Upper lobe of right lung (tissue), 1 donor: ENCODE results near the gene CABYR. TPM values are rescaled to one million over a fixed set of nuclear protein-coding genes. Genes with fewer than 3 reads are reported as not detected.

Experiments
- ATAC-seq: fragments of 200-7000 bp; cut with Tn5 transposase; one replicate; pipeline ENCODE4 v1.9.1; 2020; ENCODE audit warnings: mild to moderate bottlenecking, moderate library complexity
- DNase-seq: peaks from one replicate; pipeline ENCODE4 v3.0.0-alpha.2; 2020
- H3K27ac ChIP-seq: fragments of 200-600 bp; one replicate; pipeline ENCODE4 v1.8.0; 2022
- H3K27me3 ChIP-seq: fragments of 200-600 bp; one replicate; pipeline ENCODE4 v1.8.0; 2022; ENCODE audit warnings: mild to moderate bottlenecking
- H3K36me3 ChIP-seq: fragments of 200-600 bp; one replicate; pipeline ENCODE4 v1.8.0; 2022
- H3K4me1 ChIP-seq: fragments of 200-600 bp; one replicate; pipeline ENCODE4 v1.8.0; 2022
- H3K4me3 ChIP-seq: fragments of 200-600 bp; one replicate; pipeline ENCODE4 v1.8.0; 2022; ENCODE audit warnings: mild to moderate bottlenecking
- H3K9me3 ChIP-seq: fragments of 200-600 bp; one replicate; pipeline ENCODE4 v1.8.0; 2022
- CTCF ChIP-seq: fragments of 200-600 bp; IDR thresholded peaks from one replicate; pipeline ENCODE4 v1.8.0; 2022; ENCODE audit warnings: antibody characterized with exemption
- intact Hi-C: fragments of 100-400 bp; cut with DNase I; formaldehyde crosslinking; loops from one replicate; pipeline ENCODE4 v1.11.0; 2022
- total RNA-seq: library from RNA; stranded (reverse); fragmentation: NEBNext Ultra II Directional; extraction: Animal tissue kit (Norgen Biotek cat#: 25700); gene quantifications from one replicate; pipeline ENCODE4 v1.2.1, GENCODE V29; 2021
- donor health status: DM: no; HTN: yes; CAD: no; lungs with severe emphysema.

CABYR gene
- total RNA-seq, 1 donor from 2014 or later = 1.1 TPM

DNA sequence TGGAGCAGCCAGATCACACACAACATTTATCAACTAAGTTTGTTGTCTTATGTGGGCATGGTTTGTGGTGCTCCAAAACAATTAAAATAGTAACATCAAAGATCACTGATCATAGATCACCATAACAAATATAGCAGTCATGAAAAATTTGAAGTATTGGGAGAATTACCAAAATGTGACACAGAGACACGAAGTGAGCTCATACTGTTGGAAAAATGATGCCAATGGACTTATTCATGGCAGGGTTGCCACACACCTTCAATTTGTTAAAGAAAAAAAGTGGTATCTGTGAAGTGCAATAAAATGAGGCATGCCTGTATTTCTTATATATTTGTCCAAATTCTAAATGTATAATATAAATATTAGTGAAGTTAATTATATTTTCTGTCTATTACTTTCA lies 42.9 kb upstream of the CABYR start:
- Histone ChIP-seq H3K4me1 (no peaks in the 10 kb centered on the region), H3K27me3 (no peaks in the 10 kb centered on the region), H3K4me3 (no peak overlapping the region), H3K36me3 (no peaks in the 10 kb centered on the region), H3K9me3 (no peaks in the 10 kb centered on the region), H3K27ac (no peak overlapping the region)
- intact Hi-C loops = no loop called here
- TF ChIP-seq CTCF = no peak
- DNase-seq (no peak), ATAC-seq (no peak)

DNA sequence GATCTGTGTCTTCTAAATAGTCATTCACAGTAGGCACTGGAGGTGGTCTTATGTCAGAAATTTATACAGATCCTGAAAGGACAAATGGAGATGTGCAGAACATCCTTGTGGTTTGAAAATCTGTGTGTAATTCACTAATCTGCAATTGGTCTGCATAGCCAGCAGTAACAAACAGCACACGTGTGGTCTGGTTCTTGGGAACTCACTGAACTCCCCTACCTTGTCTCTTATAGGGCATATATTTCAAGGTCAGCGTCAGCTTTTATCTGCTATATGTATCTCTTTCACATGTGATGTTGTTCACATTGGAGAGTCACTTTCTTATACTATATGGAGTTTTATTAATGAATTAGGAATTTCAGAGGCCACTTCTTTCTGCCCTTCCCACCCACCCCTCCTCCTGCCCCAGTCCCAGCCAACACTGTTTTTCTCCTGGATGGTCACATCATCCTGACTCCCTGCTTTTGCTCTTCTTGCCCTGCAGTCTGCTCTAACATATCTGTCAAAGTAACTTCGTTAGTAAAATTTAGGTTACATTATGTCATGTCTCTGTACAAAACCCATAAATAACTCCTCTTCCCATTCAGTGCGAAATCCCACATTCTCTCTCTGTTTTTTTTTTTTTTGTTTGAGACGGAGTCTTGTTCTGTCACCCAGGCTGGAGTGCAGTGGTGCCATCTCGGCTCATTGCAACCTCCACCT lies 35.4 kb upstream of the CABYR start:
- Histone ChIP-seq H3K4me3 (no peak overlapping the region), H3K27ac (no peak overlapping the region), H3K36me3 (peaks cover 3% of the 10 kb centered on the region), H3K27me3 (no peaks in the 10 kb centered on the region), H3K4me1 (no peaks in the 10 kb centered on the region), H3K9me3 (no peaks in the 10 kb centered on the region)
- intact Hi-C loops = no loop called here
- ATAC-seq (no peak), DNase-seq (no peak)
- TF ChIP-seq CTCF = no peak

DNA sequence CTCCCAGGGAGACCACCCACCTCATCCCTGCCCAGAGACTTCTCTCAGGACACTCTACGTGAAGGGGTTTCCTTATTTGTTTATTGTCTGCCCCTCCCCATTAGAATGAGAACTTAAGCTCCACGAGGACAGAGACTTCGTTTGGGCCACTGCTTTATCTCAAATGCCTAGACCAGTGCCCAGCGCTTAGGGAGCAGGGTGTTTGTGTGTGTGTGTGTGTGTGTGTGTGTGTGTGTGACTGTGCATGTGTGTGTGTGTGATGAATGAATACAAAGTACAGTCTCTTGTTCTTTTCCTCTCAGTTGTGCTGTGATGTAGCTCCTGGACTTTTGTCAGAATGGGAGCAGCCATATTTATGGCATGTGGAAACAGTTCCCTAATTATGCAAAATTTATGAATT lies 34.4 kb upstream of the CABYR start:
- DNase-seq (no peak), ATAC-seq (no peak)
- Histone ChIP-seq H3K9me3 (no peaks in the 10 kb centered on the region), H3K36me3 (peaks cover 3% of the 10 kb centered on the region), H3K27me3 (no peaks in the 10 kb centered on the region), H3K4me1 (no peaks in the 10 kb centered on the region), H3K4me3 (no peak overlapping the region), H3K27ac (no peak overlapping the region)
- TF ChIP-seq CTCF = no peak
- intact Hi-C loops = no loop called here

DNA sequence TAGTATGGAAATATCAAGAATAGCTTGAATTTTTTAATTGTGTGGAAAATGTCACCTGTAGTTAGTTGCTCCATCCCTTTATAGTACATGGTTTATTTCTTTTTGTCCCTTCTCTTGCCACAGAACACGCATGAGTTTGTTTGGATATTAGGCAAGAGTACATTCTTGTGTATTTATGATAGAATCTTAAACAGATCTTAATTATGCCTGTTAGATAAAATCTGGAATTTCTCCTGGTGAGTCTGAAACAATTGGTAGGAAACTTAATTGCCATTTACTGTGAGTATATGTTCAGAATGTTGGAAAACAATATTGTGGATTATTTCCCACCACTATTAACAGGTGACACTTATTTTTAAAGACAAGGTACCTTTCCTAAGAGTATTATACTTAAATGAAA lies 30.2 kb upstream of the CABYR start:
- DNase-seq (no peak), ATAC-seq (no peak)
- H3K9me3 ChIP-seq = no peaks in the 10 kb centered on the region
- H3K36me3 ChIP-seq = no peaks in the 10 kb centered on the region
- H3K27me3 ChIP-seq = no peaks in the 10 kb centered on the region
- intact Hi-C loops = no loop called here
- TF ChIP-seq CTCF = no peak
- no peak overlapping the region for H3K4me3 ChIP-seq
- no peak overlapping the region for H3K27ac ChIP-seq
- no peaks in the 10 kb centered on the region for H3K4me1 ChIP-seq

GRCh38 chr18:24111936-24112335 lies 26.9 kb upstream of the CABYR start:
- Histone ChIP-seq H3K4me1 (no peaks in the 10 kb centered on the region), H3K27me3 (no peaks in the 10 kb centered on the region), H3K36me3 (no peaks in the 10 kb centered on the region), H3K4me3 (no peak overlapping the region), H3K27ac (no peak overlapping the region), H3K9me3 (no peaks in the 10 kb centered on the region)
- no peak for ATAC-seq
- TF ChIP-seq CTCF = no peak
- no peak for DNase-seq
- intact Hi-C loops = no loop called here

GRCh38 chr18:24112464-24112863 lies 26.4 kb upstream of the CABYR start:
- Histone ChIP-seq H3K27ac (no peak overlapping the region), H3K27me3 (no peaks in the 10 kb centered on the region), H3K9me3 (no peaks in the 10 kb centered on the region), H3K4me3 (no peak overlapping the region), H3K4me1 (no peaks in the 10 kb centered on the region), H3K36me3 (no peaks in the 10 kb centered on the region)
- intact Hi-C loops = no loop called here
- no peak for ATAC-seq
- no peak for TF ChIP-seq CTCF
- no peak for DNase-seq
